HEK293 (cell line): ENCODE measurements around the gene NSG1.

Experiments
- CTCF ChIA-PET: fragments of 350-600 bp; formaldehyde crosslinking; extraction: SDS; loops from one replicate; lab custom pipeline; 2021; ENCODE audit warnings: antibody characterized with exemption; lab: Yijun Ruan, JAX
- POLR2A ChIA-PET: fragments of 300-600 bp; formaldehyde crosslinking; extraction: SDS; loops from one replicate; lab custom pipeline; 2020; ENCODE audit warnings: antibody characterized with exemption, inconsistent platforms; lab: Yijun Ruan, JAX
- H3K27ac ChIP-seq: fragments of 200-500 bp; sonication (Bioruptor generic); 2 replicates; pipeline ENCODE4 v1.5.1; 2014; ENCODE audit warnings: low read depth, low read length, control low read depth, inconsistent platforms; ENCODE audit errors: extremely low read depth
- H3K36me3 ChIP-seq, 2 experiments: fragments of 200-500 bp in 1 of 2; sonication (Bioruptor generic) in 1 of 2; 1 replicate in 1 of 2; 2 replicates in 1 of 2; pipeline ENCODE4 v1.5.1; 2014 to 2017; ENCODE audit warnings: inconsistent platforms in 2 of 2, low read length in 2 of 2; ENCODE audit not compliant: control insufficient read depth in 2 of 2, insufficient read depth in 1 of 2
- H3K4me1 ChIP-seq: fragments of 200-500 bp; sonication (Bioruptor generic); 2 replicates; pipeline ENCODE4 v1.5.1; 2014; ENCODE audit warnings: mild to moderate bottlenecking, low read length, inconsistent platforms; ENCODE audit not compliant: control insufficient read depth, insufficient read depth
- H3K4me3 ChIP-seq: 2 replicates; pipeline ENCODE4 v1.5.1; 2011; ENCODE audit warnings: low read depth, mild to moderate bottlenecking, control low read depth, low read length, moderate library complexity
- H3K9me3 ChIP-seq: fragments of 200-500 bp; sonication (Bioruptor generic); 2 replicates; pipeline ENCODE4 v1.5.1; 2014; ENCODE audit warnings: low read depth, low read length, inconsistent platforms; ENCODE audit not compliant: control insufficient read depth, insufficient read depth
- BCL6B ChIP-seq: fragments of 450-650 bp; formaldehyde crosslinking; IDR thresholded peaks from 2 replicates; pipeline ENCODE4 v1.5.1; 2017; ENCODE audit warnings: missing biosample characterization, missing genetic modification characterization
- INSM2 ChIP-seq: fragments of 450-650 bp; formaldehyde crosslinking; IDR thresholded peaks from 2 replicates; pipeline ENCODE4 v1.5.1; 2016; ENCODE audit warnings: missing biosample characterization, missing genetic modification characterization
- PRDM10 ChIP-seq: fragments of 450-650 bp; formaldehyde crosslinking; IDR thresholded peaks from 2 replicates; pipeline ENCODE4 v1.5.1; 2016; ENCODE audit warnings: missing biosample characterization, missing genetic modification characterization
- RBAK ChIP-seq: fragments of 450-650 bp; formaldehyde crosslinking; IDR thresholded peaks from 2 replicates; pipeline ENCODE4 v1.5.1; 2016; ENCODE audit warnings: missing biosample characterization, missing genetic modification characterization
- ZFP3 ChIP-seq: fragments of 450-650 bp; formaldehyde crosslinking; IDR thresholded peaks from 2 replicates; pipeline ENCODE4 v1.5.1; 2016; ENCODE audit warnings: low read depth, missing biosample characterization, missing genetic modification characterization
- ZNF10 ChIP-seq: fragments of 450-650 bp; formaldehyde crosslinking; IDR thresholded peaks from 2 replicates; pipeline ENCODE4 v1.5.1; 2017; ENCODE audit warnings: missing biosample characterization, missing genetic modification characterization
- ZNF112 ChIP-seq: fragments of 450-650 bp; formaldehyde crosslinking; IDR thresholded peaks from 2 replicates; pipeline ENCODE4 v1.5.0; 2017; ENCODE audit warnings: missing biosample characterization, missing genetic modification characterization
- ZNF202 ChIP-seq: fragments of 450-650 bp; formaldehyde crosslinking; IDR thresholded peaks from 2 replicates; pipeline ENCODE4 v1.5.1; 2016; ENCODE audit warnings: missing biosample characterization, missing genetic modification characterization, borderline replicate concordance
- ZNF280C ChIP-seq: fragments of 450-650 bp; formaldehyde crosslinking; IDR thresholded peaks from 2 replicates; pipeline ENCODE4 v1.5.1; 2016; ENCODE audit warnings: missing biosample characterization, missing genetic modification characterization
- ZNF473 ChIP-seq: fragments of 450-650 bp; formaldehyde crosslinking; IDR thresholded peaks from 2 replicates; pipeline ENCODE4 v1.5.1; 2017; ENCODE audit warnings: missing biosample characterization, missing genetic modification characterization
- ZNF548 ChIP-seq: fragments of 450-650 bp; formaldehyde crosslinking; IDR thresholded peaks from 2 replicates; pipeline ENCODE4 v1.5.1; 2016; ENCODE audit warnings: missing biosample characterization, missing genetic modification characterization
- ZNF555 ChIP-seq: fragments of 450-650 bp; formaldehyde crosslinking; conservative IDR thresholded peaks from 2 replicates; pipeline ENCODE4 v1.5.1; 2017; ENCODE audit warnings: missing biosample characterization, mild to moderate bottlenecking, missing genetic modification characterization, inconsistent platforms
- ZNF639 ChIP-seq: fragments of 450-650 bp; formaldehyde crosslinking; IDR thresholded peaks from 2 replicates; pipeline ENCODE4 v1.5.1; 2016; ENCODE audit warnings: missing biosample characterization, missing genetic modification characterization
- ZSCAN4 ChIP-seq: fragments of 450-650 bp; formaldehyde crosslinking; IDR thresholded peaks from 2 replicates; pipeline ENCODE4 v1.5.1; 2017; ENCODE audit warnings: missing biosample characterization, missing genetic modification characterization
- TF ChIP-seq, protein P1 (sequence below): fragments of 450-650 bp; formaldehyde crosslinking; IDR thresholded peaks from 2 replicates; pipeline ENCODE4 v1.5.1; 2016; ENCODE audit warnings: missing biosample characterization, missing genetic modification characterization
- TF ChIP-seq, protein P2 (sequence below): fragments of 450-650 bp; formaldehyde crosslinking; IDR thresholded peaks from 2 replicates; pipeline ENCODE4 v1.5.1; 2017; ENCODE audit warnings: missing biosample characterization, missing genetic modification characterization
- TF ChIP-seq, protein P3 (sequence below): fragments of 450-650 bp; formaldehyde crosslinking; IDR thresholded peaks from 2 replicates; pipeline ENCODE4 v1.5.1; 2016; ENCODE audit warnings: missing biosample characterization, missing genetic modification characterization

The NSG1 gene

GRCh38 chr4:4407299-4408131 lies 20.6 kb downstream of the NSG1 start:
- no peak overlapping the region for H3K27ac ChIP-seq
- ChIA-PET CTCF (interaction anchor here (1.5 kb wide), 1 partner anchor 24 kb away, joined by 4 read pairs; no protein-coding TSS in a partner anchor), POLR2A (no interaction called here)
- H3K4me1 ChIP-seq: no peaks in the 10 kb centered on the region
- no peak for TF ChIP-seq ZNF112 (tag by site-specific recombination)
- no peak for TF ChIP-seq BCL6B (tag by site-specific recombination)
- no peak for TF ChIP-seq PRDM10 (tag by site-specific recombination)
- TF ChIP-seq, protein P1, sequence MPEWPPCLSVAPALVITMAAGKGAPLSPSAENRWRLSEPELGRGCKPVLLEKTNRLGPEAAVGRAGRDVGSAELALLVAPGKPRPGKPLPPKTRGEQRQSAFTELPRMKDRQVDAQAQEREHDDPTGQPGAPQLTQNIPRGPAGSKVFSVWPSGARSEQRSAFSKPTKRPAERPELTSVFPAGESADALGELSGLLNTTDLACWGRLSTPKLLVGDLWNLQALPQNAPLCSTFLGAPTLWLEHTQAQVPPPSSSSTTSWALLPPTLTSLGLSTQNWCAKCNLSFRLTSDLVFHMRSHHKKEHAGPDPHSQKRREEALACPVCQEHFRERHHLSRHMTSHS (tag by site-specific recombination): no peak
- TF ChIP-seq, protein P2, sequence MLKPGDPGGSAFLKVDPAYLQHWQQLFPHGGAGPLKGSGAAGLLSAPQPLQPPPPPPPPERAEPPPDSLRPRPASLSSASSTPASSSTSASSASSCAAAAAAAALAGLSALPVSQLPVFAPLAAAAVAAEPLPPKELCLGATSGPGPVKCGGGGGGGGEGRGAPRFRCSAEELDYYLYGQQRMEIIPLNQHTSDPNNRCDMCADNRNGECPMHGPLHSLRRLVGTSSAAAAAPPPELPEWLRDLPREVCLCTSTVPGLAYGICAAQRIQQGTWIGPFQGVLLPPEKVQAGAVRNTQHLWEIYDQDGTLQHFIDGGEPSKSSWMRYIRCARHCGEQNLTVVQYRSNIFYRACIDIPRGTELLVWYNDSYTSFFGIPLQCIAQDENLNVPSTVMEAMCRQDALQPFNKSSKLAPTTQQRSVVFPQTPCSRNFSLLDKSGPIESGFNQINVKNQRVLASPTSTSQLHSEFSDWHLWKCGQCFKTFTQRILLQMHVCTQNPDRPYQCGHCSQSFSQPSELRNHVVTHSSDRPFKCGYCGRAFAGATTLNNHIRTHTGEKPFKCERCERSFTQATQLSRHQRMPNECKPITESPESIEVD (tag by site-specific recombination): no peak
- no peak for TF ChIP-seq ZSCAN4
- no peak for TF ChIP-seq ZNF555 (tag by site-specific recombination)
- no peak for TF ChIP-seq ZNF473
- TF ChIP-seq ZNF548 (tag by site-specific recombination): no peak
- no peak for TF ChIP-seq ZNF280C (tag by site-specific recombination)
- TF ChIP-seq, protein P3, sequence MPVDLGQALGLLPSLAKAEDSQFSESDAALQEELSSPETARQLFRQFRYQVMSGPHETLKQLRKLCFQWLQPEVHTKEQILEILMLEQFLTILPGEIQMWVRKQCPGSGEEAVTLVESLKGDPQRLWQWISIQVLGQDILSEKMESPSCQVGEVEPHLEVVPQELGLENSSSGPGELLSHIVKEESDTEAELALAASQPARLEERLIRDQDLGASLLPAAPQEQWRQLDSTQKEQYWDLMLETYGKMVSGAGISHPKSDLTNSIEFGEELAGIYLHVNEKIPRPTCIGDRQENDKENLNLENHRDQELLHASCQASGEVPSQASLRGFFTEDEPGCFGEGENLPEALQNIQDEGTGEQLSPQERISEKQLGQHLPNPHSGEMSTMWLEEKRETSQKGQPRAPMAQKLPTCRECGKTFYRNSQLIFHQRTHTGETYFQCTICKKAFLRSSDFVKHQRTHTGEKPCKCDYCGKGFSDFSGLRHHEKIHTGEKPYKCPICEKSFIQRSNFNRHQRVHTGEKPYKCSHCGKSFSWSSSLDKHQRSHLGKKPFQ (tag by site-specific recombination): no peak
- TF ChIP-seq INSM2 (tag by site-specific recombination): no peak
- no peak for TF ChIP-seq ZNF639 (tag by site-specific recombination)
- TF ChIP-seq ZNF10: no peak
- no peak for TF ChIP-seq ZFP3
- TF ChIP-seq ZNF202: no peak
- no peak for TF ChIP-seq RBAK
- H3K4me3 ChIP-seq: no peak overlapping the region
- no peaks in the 10 kb centered on the region for H3K9me3 ChIP-seq
- H3K36me3 ChIP-seq: no peaks in the 10 kb centered on the region
